ENCODE measurements around the gene RFX5. TPM values are rescaled to one million over a fixed set of nuclear protein-coding genes. Genes with fewer than 3 reads are reported as not detected.

The RFX5 gene
- 49.0 and 49.4 TPM in 2 replicates for total RNA-seq

DNA sequence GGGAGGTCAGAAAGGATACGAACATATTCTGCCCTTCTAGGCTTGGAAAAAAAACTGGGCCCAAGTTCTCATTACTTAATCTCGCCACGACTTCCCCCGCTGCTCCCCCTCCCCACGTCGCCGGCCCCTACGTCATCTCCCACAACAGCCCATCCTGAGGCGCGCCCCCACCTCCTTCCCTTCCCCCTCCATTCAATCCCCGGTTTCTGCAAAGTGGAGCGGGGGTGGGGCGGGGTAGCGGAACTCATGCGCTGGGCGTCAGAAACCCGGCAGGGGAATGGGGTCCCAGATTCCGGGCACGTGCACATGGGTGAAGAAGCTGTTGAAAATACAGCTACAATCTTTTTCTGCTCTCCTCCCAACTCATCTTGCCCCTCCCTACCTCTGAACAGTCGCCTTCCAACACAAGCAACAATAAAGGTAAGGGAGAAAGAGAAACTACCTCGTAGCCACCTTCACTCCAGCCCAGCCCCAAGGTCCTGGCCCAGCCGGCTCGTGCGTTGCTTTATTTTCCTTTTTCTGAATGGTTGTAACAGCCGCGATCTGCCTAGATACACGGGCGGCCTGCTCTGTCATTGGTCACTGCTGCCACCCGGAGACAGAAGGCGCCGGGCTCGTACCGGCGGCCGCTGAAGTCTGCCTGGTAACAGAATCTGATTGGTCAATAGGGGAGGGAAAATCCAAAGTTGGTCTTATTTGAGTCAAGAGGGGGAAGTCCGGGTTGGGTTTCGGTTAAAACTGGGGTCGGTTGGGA, at the start of gene RFX5:
RFX5 (minus strand) TSS at position 484 of the 754 bp plus-strand sequence. CDS start 932 bp downstream, outside the sequence.

DNA sequence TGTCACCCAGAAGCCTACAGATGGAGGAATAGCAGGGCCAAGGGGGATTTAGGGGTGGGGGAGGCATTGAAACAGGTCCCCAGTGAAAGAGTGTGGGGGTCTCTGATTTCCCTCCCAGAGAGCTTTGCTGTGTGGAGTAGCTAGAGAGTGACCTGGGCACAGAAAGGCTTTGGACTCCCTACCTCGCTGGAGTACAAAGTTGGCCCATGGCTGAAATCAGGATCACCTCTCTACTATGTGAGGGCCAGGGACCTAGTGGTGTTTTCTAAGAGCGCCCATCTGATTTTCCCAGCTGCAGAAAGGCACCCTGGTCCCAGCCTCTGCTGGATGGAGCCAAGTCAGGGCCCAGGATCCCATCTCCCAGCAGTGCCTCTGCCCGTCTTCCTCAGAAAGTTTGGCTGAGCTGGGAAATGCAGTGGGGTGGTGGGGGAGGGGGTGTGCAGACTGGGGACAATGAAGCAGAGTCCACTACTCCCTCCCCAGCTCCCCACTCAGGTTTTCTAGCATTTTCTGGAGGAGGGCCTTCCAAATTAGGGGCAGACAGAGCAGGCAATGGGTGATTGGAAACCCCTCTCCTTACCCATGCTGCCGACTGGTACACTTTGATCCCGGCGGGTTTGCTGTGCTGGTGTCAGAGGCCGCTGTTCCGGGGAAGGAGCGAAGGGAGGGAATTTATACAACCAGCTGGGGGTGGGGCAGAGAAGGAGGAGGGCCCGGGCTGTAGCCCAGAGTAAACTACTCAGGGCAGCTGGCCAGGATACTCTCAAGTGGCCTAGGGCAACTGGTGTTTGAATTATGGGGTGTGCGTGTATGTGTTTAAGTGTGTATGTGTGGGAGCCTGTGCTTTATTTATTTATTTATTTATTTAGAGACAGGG, 25.2 kb upstream of the RFX5 start, which contains the start of gene SELENBP1:
SELENBP1 (minus strand) TSS at position 648 of the 877 bp plus-strand sequence; CDS start at position 584, 64 bp downstream.

DNA sequence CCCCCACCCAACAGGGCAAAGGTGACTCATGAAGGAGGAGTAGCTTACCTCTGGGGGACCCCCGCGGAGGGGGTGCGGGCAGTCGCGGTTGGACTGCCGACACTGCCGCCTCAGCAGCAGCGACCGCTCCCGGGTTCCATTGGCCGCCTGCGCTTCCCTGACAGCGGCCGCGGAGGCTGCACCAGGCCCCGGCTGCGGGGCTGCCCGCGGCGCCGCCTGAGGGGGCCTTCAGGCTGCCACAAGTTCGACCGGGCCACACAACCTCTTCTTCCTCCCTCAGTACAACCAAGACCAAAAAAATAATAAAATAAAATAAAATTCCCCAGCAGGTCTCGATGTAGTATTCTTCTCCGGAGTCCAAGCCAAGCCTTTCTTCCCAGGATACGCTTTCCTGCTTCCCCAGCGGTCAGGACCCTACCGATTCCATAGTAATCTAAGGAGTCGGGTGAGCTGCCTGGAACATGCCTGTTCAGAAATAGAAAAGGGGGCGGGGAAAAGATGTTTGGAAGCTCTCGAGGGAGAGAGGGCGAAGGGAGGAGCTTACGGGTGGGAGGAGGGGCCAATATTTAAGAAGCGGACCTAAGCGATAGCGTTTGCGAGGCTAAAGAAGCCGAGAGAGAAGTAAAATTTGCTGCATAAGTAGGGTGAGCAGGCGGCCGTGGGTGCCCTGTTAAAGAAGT, 19.7 kb downstream of the RFX5 start, which contains the start of gene PI4KB:
PI4KB (minus strand) TSS at position 194 of the 680 bp plus-strand sequence. CDS start 10,935 bp downstream, outside the sequence.

Other genes starting within 250 kb of the RFX5 start
- gene SEMA6C, start 200.6 kb downstream of the RFX5 start, total RNA-seq, result 1.4 and 3.4 TPM in 2 replicates
- gene TNFAIP8L2, start 190.6 kb downstream of the RFX5 start, total RNA-seq, result not detected in 2 replicates
- 4.9 and 8.3 TPM in 2 replicates for gene LYSMD1, start 181.3 kb downstream of the RFX5 start, total RNA-seq
- gene SCNM1, start 181.1 kb downstream of the RFX5 start, total RNA-seq, result 18.6 and 29.1 TPM in 2 replicates
- gene TMOD4, start 171.3 kb downstream of the RFX5 start, total RNA-seq, result not detected in 2 replicates
- gene VPS72, start 157.1 kb downstream of the RFX5 start, total RNA-seq, result 47.3 and 58.8 TPM in 2 replicates
- 55.3 and 69.5 TPM in 2 replicates for gene PIP5K1A, start 148.7 kb downstream of the RFX5 start, total RNA-seq
- gene PSMD4, start 92.5 kb downstream of the RFX5 start, total RNA-seq, result 235 and 269 TPM in 2 replicates
- 15.1 and 24.5 TPM in 2 replicates for gene ZNF687, start 65.0 kb downstream of the RFX5 start, total RNA-seq
- 78.7 and 82.9 TPM in 2 replicates for gene PI4KB, start 19.8 kb downstream of the RFX5 start, total RNA-seq
- 49.6 and 53.0 TPM in 2 replicates for gene SELENBP1, start 25.5 kb upstream of the RFX5 start, total RNA-seq
- gene PSMB4, start 52.3 kb upstream of the RFX5 start, total RNA-seq, result 401 and 482 TPM in 2 replicates
- 14.7 and 15.3 TPM in 2 replicates for gene POGZ, start 112.2 kb upstream of the RFX5 start, total RNA-seq
- not detected in 2 replicates for gene CGN, start 164.1 kb upstream of the RFX5 start, total RNA-seq
- 8.1 and 8.5 TPM in 2 replicates for gene TUFT1, start 193.1 kb upstream of the RFX5 start, total RNA-seq

Measured in myometrial cell (primary cell).